ENCODE data around the gene INPP5D. TPM values are rescaled to one million over a fixed set of nuclear protein-coding genes. Genes with fewer than 3 reads are reported as not detected.

Gene INPP5D
- total RNA-seq, 1 donor from 2014 or later = 33.4 TPM

DNA sequence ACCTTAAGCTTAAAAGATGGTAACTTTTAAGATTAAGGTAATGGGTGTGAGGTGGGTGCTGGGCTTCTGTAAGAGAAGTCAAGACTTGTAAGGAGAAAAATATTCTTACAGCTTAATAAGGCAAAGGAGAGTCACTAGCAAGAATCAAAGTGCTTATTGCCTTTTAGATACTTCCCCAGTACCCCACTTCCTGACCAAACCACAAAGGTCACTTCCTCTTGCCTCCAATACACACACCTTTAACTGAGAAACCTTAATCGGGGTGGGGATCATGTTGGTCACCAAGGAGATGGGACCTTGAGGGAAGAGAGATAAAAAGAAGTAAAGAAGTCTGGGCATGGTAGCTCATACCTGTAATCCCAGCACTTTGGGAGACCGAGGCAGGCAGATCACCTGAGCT, 180.8 kb downstream of the INPP5D start:
- intact Hi-C loops (cut with DNase I) = no loop called here

DNA sequence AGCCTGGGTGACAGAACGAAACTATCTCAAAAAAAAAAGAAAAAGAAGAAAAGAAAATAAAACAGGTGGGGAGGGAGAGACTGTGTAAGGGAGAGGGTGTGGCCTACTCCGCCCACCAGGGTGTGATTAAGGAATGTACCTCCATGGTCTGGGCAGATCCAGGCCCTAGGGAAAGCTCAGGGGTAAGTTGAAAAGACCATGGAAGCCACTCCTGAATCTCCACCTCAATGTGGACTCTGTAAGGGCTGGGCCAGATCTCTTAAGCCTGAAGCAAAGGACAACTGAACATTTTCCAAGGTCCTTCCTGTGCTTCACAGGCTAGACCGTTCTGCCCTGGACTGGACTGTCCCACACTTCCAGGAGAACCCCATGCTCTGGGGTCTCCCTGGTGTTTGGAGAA, 181.7 kb downstream of the INPP5D start:
- Histone ChIP-seq H3K4me3 (no peak overlapping the region), H3K9me3 (no peaks in the 10 kb centered on the region), H3K36me3 (no peaks in the 10 kb centered on the region), H3K4me1 (no peaks in the 10 kb centered on the region), H3K27me3 (no peaks in the 10 kb centered on the region), H3K27ac (no peak overlapping the region)
- TF ChIP-seq, protein P1, sequence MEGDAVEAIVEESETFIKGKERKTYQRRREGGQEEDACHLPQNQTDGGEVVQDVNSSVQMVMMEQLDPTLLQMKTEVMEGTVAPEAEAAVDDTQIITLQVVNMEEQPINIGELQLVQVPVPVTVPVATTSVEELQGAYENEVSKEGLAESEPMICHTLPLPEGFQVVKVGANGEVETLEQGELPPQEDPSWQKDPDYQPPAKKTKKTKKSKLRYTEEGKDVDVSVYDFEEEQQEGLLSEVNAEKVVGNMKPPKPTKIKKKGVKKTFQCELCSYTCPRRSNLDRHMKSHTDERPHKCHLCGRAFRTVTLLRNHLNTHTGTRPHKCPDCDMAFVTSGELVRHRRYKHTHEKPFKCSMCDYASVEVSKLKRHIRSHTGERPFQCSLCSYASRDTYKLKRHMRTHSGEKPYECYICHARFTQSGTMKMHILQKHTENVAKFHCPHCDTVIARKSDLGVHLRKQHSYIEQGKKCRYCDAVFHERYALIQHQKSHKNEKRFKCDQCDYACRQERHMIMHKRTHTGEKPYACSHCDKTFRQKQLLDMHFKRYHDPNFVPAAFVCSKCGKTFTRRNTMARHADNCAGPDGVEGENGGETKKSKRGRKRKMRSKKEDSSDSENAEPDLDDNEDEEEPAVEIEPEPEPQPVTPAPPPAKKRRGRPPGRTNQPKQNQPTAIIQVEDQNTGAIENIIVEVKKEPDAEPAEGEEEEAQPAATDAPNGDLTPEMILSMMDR (IDR thresholded peaks at IDR 0.05) = no peak
- TF ChIP-seq POLR2A (IDR thresholded peaks at IDR 0.05) = no peak
- TF ChIP-seq POLR2AphosphoS5 (IDR thresholded peaks at IDR 0.05; ENCODE audit: insufficient read depth in 1 of 2, low read depth in 1 of 2) = no peak
- DNase-seq (ENCODE audit: extremely low spot score in 2 of 2) = no peak
- intact Hi-C loops (cut with DNase I) = no loop called here

More for the DNA sequence above, 180.8 kb downstream of the INPP5D start:
- Histone ChIP-seq H3K4me3 (no peak overlapping the region), H3K4me1 (no peaks in the 10 kb centered on the region), H3K36me3 (no peaks in the 10 kb centered on the region), H3K27me3 (no peaks in the 10 kb centered on the region), H3K9me3 (no peaks in the 10 kb centered on the region), H3K27ac (no peak overlapping the region)
- no peak for DNase-seq (ENCODE audit: extremely low spot score in 2 of 2)
- TF ChIP-seq POLR2AphosphoS5 (IDR thresholded peaks at IDR 0.05; ENCODE audit: insufficient read depth in 1 of 2, low read depth in 1 of 2) = no peak
- TF ChIP-seq, protein P1 (IDR thresholded peaks at IDR 0.05) = no peak
- no peak for TF ChIP-seq POLR2A (IDR thresholded peaks at IDR 0.05)

DNA sequence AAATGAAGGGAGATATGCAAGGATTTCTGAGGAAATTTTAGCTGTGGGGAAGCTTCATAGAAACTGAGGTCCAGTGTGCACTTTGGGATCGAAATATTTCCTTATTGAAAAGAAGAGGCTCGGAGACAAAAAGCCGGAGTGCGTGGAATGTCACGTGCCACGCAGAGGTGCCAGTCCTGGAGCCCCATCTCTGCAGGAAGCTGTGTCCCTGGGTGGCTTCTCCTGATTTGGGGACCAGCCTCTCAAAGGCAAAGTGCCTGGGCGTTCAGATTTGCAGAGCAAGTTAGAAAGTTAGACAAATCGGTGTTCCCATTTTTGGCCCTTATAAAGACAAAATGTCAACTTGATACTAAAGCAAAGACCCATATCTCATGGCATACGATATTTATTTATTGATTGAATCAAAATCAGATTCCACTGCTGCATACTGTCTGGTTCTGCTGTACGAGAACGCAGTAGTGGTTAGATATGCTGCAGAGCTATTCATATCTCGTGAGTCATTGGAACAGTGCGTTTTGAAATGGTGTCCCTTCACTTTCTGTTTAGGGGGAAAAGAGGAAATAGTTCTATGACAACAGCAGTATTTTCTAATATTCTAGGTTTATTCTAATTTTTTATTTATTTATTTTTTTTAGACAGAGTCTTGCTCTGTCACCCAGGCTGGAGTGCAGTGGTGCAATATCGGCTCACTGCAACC, 182.2 kb downstream of the INPP5D start:
- no peak overlapping the region for H3K4me3 ChIP-seq
- no peak for TF ChIP-seq POLR2A (IDR thresholded peaks at IDR 0.05)
- TF ChIP-seq, protein P1 (IDR thresholded peaks at IDR 0.05) = no peak
- TF ChIP-seq POLR2AphosphoS5 (IDR thresholded peaks at IDR 0.05; ENCODE audit: insufficient read depth in 1 of 2, low read depth in 1 of 2) = no peak
- DNase-seq (ENCODE audit: extremely low spot score in 2 of 2) = no peak
- no peaks in the 10 kb centered on the region for H3K9me3 ChIP-seq
- no peaks in the 10 kb centered on the region for H3K4me1 ChIP-seq
- H3K27me3 ChIP-seq = no peaks in the 10 kb centered on the region
- intact Hi-C loops (cut with DNase I) = no loop called here
- H3K27ac ChIP-seq = no peak overlapping the region
- H3K36me3 ChIP-seq = no peaks in the 10 kb centered on the region

DNA sequence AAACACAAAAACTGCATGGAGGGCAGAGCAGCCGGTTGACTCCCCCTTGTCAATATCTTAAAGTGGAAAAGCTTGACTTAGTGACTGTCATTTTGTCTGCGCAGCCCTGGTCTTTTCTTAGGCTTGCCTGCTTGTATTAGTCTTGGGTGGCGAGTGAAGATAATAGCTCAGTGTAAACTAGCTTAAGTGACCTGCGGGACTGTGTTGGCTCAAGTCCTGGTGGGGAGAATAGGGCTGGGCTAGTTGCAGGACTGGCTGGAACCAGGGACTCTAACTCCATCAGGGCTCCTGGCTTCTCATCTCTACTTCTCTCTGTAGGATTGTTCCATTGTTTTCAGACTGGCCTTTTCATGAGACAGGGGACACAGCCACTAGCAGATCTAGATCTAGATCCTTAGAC, 183.2 kb downstream of the INPP5D start:
- Histone ChIP-seq H3K27ac (no peak overlapping the region), H3K9me3 (no peaks in the 10 kb centered on the region), H3K4me1 (no peaks in the 10 kb centered on the region), H3K36me3 (no peaks in the 10 kb centered on the region), H3K27me3 (no peaks in the 10 kb centered on the region), H3K4me3 (no peak overlapping the region)
- intact Hi-C loops (cut with DNase I) = no loop called here
- DNase-seq (ENCODE audit: extremely low spot score in 2 of 2) = no peak
- no peak for TF ChIP-seq POLR2A (IDR thresholded peaks at IDR 0.05)

DNA sequence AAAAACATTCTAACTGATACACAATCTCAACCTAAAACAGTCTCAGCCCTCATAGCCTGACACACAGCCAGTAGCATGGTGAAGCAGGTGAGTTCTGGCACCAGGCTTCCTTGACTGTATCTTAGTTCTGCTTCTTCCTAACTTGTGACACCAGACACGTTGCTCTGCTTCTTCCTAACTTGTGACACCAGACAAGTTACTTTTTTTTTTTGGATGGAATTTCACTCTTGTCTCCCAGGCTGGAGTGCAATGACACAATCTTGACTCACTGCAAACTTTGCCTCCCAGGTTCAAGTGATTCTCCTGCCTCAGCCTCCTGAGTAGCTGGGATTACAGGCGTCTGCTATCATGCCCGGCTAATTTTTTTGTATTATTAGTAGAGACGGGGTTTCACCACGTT, 184.7 kb downstream of the INPP5D start:
- Histone ChIP-seq H3K27me3 (no peaks in the 10 kb centered on the region), H3K4me3 (no peak overlapping the region), H3K9me3 (no peaks in the 10 kb centered on the region), H3K4me1 (no peaks in the 10 kb centered on the region), H3K27ac (no peak overlapping the region), H3K36me3 (no peaks in the 10 kb centered on the region)
- TF ChIP-seq, protein P1 (IDR thresholded peaks at IDR 0.05) = no peak
- TF ChIP-seq POLR2AphosphoS5 (IDR thresholded peaks at IDR 0.05; ENCODE audit: insufficient read depth in 1 of 2, low read depth in 1 of 2) (no peak), POLR2A (IDR thresholded peaks at IDR 0.05) (no peak)
- intact Hi-C loops (cut with DNase I) = no loop called here
- no peak for DNase-seq (ENCODE audit: extremely low spot score in 2 of 2)
